Measurements from ENCODE around the gene PPP2R5C. TPM values are rescaled to one million over a fixed set of nuclear protein-coding genes. Genes with fewer than 3 reads are reported as not detected.
"Not testable (repeated sequence)": the region's sequence is repeated elsewhere in the genome, so short reads cannot be mapped to it uniquely, and the experiment has no call there.

The PPP2R5C gene
- total and polyA plus RNA-seq, 2 donors (not counting 3 experiments of a cell fraction or from before 2014, with no cell fraction given): 42.6 to 83.6 TPM

DNA sequence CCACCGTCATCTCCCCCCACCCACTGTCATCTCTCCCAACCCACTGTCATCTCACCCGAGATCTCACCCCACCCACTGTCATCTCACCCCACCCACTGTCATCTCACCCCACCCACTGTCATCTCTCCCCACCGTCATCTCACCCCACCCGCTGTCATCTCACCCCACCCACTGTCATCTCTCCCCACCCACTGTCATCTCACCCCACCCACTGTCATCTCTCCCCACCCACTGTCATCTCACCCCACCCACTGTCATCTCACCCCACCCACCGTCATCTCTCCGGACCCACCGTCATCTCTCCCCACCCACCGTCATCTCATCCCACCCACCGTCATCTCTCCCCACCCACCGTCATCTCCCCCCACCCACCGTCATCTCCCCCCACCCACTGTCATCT lies 48.4 kb upstream of the PPP2R5C start:
- H3K9me1 ChIP-seq (replicated peaks; ENCODE audit: control insufficient read depth, extremely low read depth, insufficient read depth, low read length); intact Hi-C loops (cut with micrococcal nuclease); H4K20me1 ChIP-seq (replicated peaks; ENCODE audit: control insufficient read depth, extremely low read depth, insufficient read depth, low read length); H3K4me1 ChIP-seq (ENCODE audit: control insufficient read depth, extremely low read depth, insufficient read depth, low read length); H3K9me3 ChIP-seq (replicated peaks; ENCODE audit: control insufficient read depth, insufficient read depth, low read length); H3K36me3 ChIP-seq (ENCODE audit: control insufficient read depth in 2 of 2, extremely low read depth in 1 of 2, insufficient read depth in 2 of 2, low read length in 2 of 2); H3K4me2 ChIP-seq (ENCODE audit: insufficient read depth, low read length); FAIRE-seq; POLR2A ChIA-PET; H3K79me2 ChIP-seq (ENCODE audit: control insufficient read depth, insufficient read depth, low read length); H3K27ac ChIP-seq (ENCODE audit: insufficient read depth, low read depth, low read length); H2AFZ ChIP-seq (ENCODE audit: low read depth, low read length); DNase-seq (ENCODE audit: low read depth, low spot score); H3K9ac ChIP-seq (replicated peaks; ENCODE audit: extremely low read depth, insufficient read depth, low read length); CTCF ChIA-PET; H3K4me3 ChIP-seq (replicated peaks in 1 of 3; ENCODE audit: insufficient read depth in 1 of 3, low read depth in 1 of 3, low read length in 3 of 3); dilution Hi-C loops (cut with MboI; ENCODE audit: extremely low pct_ligation_motif_present, low sequenced_read_pairs); BruUV-seq (replicated peaks): not testable (repeated sequence)
- H3K27me3 ChIP-seq (ENCODE audit: control insufficient read depth in 2 of 2, insufficient read depth in 2 of 2, low read length in 2 of 2): peaks cover 7 to 15% of the 10 kb centered on the region in 2 experiments

DNA sequence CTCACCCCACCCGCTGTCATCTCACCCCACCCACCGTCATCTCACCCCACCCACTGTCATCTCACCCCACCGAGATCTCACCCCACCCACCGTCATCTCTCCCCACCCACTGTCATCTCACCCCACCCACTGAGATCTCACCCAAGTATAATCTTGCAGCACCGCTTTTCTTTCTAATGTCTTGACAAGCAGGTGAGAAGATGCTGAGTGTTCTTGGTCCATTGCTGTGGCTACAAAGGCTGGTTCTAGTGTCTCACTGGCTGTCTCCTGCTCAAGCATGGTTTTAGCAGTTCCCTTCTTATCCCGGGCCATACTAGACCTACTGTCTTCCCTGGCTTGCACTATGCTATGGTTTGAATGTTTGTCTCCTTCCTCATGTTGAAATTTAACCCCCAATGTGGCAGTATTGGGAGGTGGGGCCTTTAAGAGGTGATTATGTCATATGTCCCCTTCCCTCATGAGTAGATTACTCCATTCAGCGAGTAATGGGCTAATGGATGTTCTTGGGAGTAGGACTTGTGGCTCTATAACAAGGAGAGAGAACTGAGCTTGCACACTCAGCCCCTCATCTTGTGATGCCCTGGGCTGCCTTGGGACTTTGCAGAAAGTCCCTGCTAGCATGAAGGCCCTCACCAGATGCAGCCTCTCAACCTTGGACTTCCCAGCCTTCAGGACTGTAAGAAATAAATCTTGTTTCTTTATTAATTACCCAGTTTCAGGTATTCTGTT lies 47.7 kb upstream of the PPP2R5C start:
- Histone ChIP-seq H3K79me2 (ENCODE audit: control insufficient read depth, insufficient read depth, low read length) (no peaks in the 10 kb centered on the region), H3K4me2 (ENCODE audit: insufficient read depth, low read length) (no peak overlapping the region), H4K20me1 (replicated peaks; ENCODE audit: control insufficient read depth, extremely low read depth, insufficient read depth, low read length) (no peaks in the 10 kb centered on the region), H3K9ac (replicated peaks; ENCODE audit: extremely low read depth, insufficient read depth, low read length) (no peak overlapping the region), H3K36me3 (ENCODE audit: control insufficient read depth in 2 of 2, extremely low read depth in 1 of 2, insufficient read depth in 2 of 2, low read length in 2 of 2) (no peaks in the 10 kb centered on the region), H3K9me1 (replicated peaks; ENCODE audit: control insufficient read depth, extremely low read depth, insufficient read depth, low read length) (no peaks in the 10 kb centered on the region), H3K4me1 (ENCODE audit: control insufficient read depth, extremely low read depth, insufficient read depth, low read length) (no peaks in the 10 kb centered on the region), H3K27me3 (ENCODE audit: control insufficient read depth in 2 of 2, insufficient read depth in 2 of 2, low read length in 2 of 2) (peaks cover 9 to 15% of the 10 kb centered on the region in 2 experiments), H3K4me3 (replicated peaks in 1 of 3; ENCODE audit: insufficient read depth in 1 of 3, low read depth in 1 of 3, low read length in 3 of 3) (no peak overlapping the region), H3K27ac (ENCODE audit: insufficient read depth, low read depth, low read length) (no peak overlapping the region), H2AFZ (ENCODE audit: low read depth, low read length) (no peak overlapping the region), H3K9me3 (replicated peaks; ENCODE audit: control insufficient read depth, insufficient read depth, low read length) (no peaks in the 10 kb centered on the region)
- DNase-seq (ENCODE audit: low read depth, low spot score) (no peak), FAIRE-seq (no peak)
- dilution Hi-C loops (cut with MboI; ENCODE audit: extremely low pct_ligation_motif_present, low sequenced_read_pairs): no loop called here
- no peak for TF ChIP-seq GATA2 (IDR thresholded peaks at IDR 0.05; ENCODE audit: insufficient read depth, insufficient read length, low read depth, low read length)
- no peak for TF ChIP-seq POLR2A (IDR thresholded peaks at IDR 0.05; ENCODE audit: low read depth, low read length)
- no peak for TF ChIP-seq MYC (IDR thresholded peaks at IDR 0.05; ENCODE audit: low read depth, low read length)
- TF ChIP-seq, protein P1, sequence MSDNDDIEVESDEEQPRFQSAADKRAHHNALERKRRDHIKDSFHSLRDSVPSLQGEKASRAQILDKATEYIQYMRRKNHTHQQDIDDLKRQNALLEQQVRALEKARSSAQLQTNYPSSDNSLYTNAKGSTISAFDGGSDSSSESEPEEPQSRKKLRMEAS (IDR thresholded peaks at IDR 0.05; ENCODE audit: insufficient read depth, insufficient read length): no peak
- TF ChIP-seq, protein P2, sequence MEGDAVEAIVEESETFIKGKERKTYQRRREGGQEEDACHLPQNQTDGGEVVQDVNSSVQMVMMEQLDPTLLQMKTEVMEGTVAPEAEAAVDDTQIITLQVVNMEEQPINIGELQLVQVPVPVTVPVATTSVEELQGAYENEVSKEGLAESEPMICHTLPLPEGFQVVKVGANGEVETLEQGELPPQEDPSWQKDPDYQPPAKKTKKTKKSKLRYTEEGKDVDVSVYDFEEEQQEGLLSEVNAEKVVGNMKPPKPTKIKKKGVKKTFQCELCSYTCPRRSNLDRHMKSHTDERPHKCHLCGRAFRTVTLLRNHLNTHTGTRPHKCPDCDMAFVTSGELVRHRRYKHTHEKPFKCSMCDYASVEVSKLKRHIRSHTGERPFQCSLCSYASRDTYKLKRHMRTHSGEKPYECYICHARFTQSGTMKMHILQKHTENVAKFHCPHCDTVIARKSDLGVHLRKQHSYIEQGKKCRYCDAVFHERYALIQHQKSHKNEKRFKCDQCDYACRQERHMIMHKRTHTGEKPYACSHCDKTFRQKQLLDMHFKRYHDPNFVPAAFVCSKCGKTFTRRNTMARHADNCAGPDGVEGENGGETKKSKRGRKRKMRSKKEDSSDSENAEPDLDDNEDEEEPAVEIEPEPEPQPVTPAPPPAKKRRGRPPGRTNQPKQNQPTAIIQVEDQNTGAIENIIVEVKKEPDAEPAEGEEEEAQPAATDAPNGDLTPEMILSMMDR (IDR thresholded peaks at IDR 0.05; ENCODE audit: extremely low read depth in 1 of 2, insufficient read depth in 1 of 2, low read depth in 1 of 2, low read length in 2 of 2): no peak
- TF ChIP-seq EZH2 (IDR thresholded peaks at IDR 0.05; ENCODE audit: borderline replicate concordance, low read depth, low read length, severe bottlenecking): no peak
- TF ChIP-seq POLR2AphosphoS5 (IDR thresholded peaks at IDR 0.05; ENCODE audit: insufficient read depth, low read depth, low read length): no peak
- TF ChIP-seq JUN (IDR thresholded peaks at IDR 0.05; ENCODE audit: borderline replicate concordance, insufficient read depth, insufficient read length, low read depth): no peak
- no peak for TF ChIP-seq FOS (IDR thresholded peaks at IDR 0.05; ENCODE audit: borderline replicate concordance, insufficient read depth, low read length)
- CTCF ChIA-PET: no interaction called here
- intact Hi-C loops (cut with micrococcal nuclease): no loop called here
- BruUV-seq (replicated peaks): no TSS peak
- POLR2A ChIA-PET: no interaction called here
